Measurements from ENCODE around the gene C20orf173.

C20orf173 gene, protein sequence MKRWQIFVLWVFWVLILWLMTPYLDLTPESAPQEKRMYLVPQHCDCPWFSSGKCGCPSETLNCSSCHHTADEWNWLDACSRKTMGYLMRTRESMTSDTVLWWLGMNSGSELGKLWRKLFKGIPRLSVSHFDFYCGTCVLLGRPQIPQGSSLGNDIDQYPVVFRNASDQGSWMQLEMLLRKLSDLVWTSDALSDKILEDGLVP

GRCh38 chr20:35529552-35529951 is at the start of gene C20orf173:
C20orf173 (minus strand) TSS chr20:35529652; CDS start chr20:35529373, 279 bp downstream.
- H3K27ac ChIP-seq (ENCODE audit: low read depth, low read length) = no peak within 1 kb of the TSS
- H3K27me3 ChIP-seq (ENCODE audit: control insufficient read depth in 1 of 2, insufficient read depth in 2 of 2, low read length in 2 of 2) = no peaks in the 10 kb centered on the region
- no peak within 1 kb of the TSS for H3K9ac ChIP-seq (ENCODE audit: low read depth in 1 of 2, low read length in 2 of 2)
- H3K9me3 ChIP-seq (ENCODE audit: control insufficient read depth in 1 of 2, low read length in 2 of 2) = no peaks in the 10 kb centered on the region
- no peak within 1 kb of the TSS for H3K4me3 ChIP-seq (ENCODE audit: low read depth in 1 of 2, low read length in 2 of 2)
- no peaks in the 10 kb centered on the region for H3K36me3 ChIP-seq (ENCODE audit: control insufficient read depth in 1 of 2, insufficient read depth in 2 of 2, low read length in 2 of 2)
- H3K4me1 ChIP-seq (ENCODE audit: control insufficient read depth in 1 of 2, insufficient read depth in 2 of 2, low read length in 2 of 2) = no peaks in the 10 kb centered on the region

DNA sequence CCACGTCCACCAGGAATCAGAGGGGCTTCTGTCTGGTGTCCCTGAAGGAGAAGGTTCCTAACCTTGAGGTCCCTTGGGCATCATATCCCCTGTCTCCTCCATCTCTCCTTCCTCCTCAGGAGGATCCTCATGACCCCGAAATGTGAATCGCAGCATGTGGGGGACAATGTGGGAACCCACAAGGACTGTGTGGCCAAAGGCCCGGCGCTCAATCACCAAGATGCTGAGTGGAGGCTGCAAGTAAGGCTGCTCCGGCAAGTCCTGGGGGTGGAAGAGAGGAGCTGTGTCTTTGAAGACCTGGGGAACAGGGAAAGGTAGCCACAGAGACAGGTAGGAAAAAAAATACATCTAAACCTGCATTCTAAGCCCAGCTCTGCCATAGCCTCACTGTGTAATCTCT is 49.7 kb upstream of the C20orf173 start:
- H3K27ac ChIP-seq (ENCODE audit: low read depth, low read length) = no peak overlapping the region

GRCh38 chr20:35578469-35578868 is 49.0 kb upstream of the C20orf173 start:
- Histone ChIP-seq H3K27ac (ENCODE audit: low read depth, low read length) (no peak overlapping the region), H3K4me1 (ENCODE audit: control insufficient read depth in 1 of 2, insufficient read depth in 2 of 2, low read length in 2 of 2) (peaks cover 0 to 9% of the 10 kb centered on the region in 2 donors), H3K27me3 (ENCODE audit: control insufficient read depth in 1 of 2, insufficient read depth in 2 of 2, low read length in 2 of 2) (no peaks in the 10 kb centered on the region), H3K9me3 (ENCODE audit: control insufficient read depth in 1 of 2, low read length in 2 of 2) (no peaks in the 10 kb centered on the region), H3K9ac (ENCODE audit: low read depth in 1 of 2, low read length in 2 of 2) (no peak overlapping the region), H3K4me3 (ENCODE audit: low read depth in 1 of 2, low read length in 2 of 2) (no peak overlapping the region), H3K36me3 (ENCODE audit: control insufficient read depth in 1 of 2, insufficient read depth in 2 of 2, low read length in 2 of 2) (no peaks in the 10 kb centered on the region)

More for the DNA sequence above, 49.7 kb upstream of the C20orf173 start:
- no peaks in the 10 kb centered on the region for H3K9me3 ChIP-seq (ENCODE audit: control insufficient read depth in 1 of 2, low read length in 2 of 2)
- H3K27me3 ChIP-seq (ENCODE audit: control insufficient read depth in 1 of 2, insufficient read depth in 2 of 2, low read length in 2 of 2) = no peaks in the 10 kb centered on the region
- no peak overlapping the region for H3K9ac ChIP-seq (ENCODE audit: low read depth in 1 of 2, low read length in 2 of 2)
- no peak overlapping the region for H3K4me3 ChIP-seq (ENCODE audit: low read depth in 1 of 2, low read length in 2 of 2)
- H3K36me3 ChIP-seq (ENCODE audit: control insufficient read depth in 1 of 2, insufficient read depth in 2 of 2, low read length in 2 of 2) = no peaks in the 10 kb centered on the region
- peaks cover 0 to 9% of the 10 kb centered on the region in 2 donors for H3K4me1 ChIP-seq (ENCODE audit: control insufficient read depth in 1 of 2, insufficient read depth in 2 of 2, low read length in 2 of 2)

- Histone ChIP-seq H3K4me1 (ENCODE audit: control insufficient read depth in 1 of 2, insufficient read depth in 2 of 2, low read length in 2 of 2) (peaks cover 0 to 9% of the 10 kb centered on the region in 2 donors), H3K9me3 (ENCODE audit: control insufficient read depth in 1 of 2, low read length in 2 of 2) (peaks cover 5% of the 10 kb centered on the region in 2 donors), H3K36me3 (ENCODE audit: control insufficient read depth in 1 of 2, insufficient read depth in 2 of 2, low read length in 2 of 2) (no peaks in the 10 kb centered on the region), H3K4me3 (ENCODE audit: low read depth in 1 of 2, low read length in 2 of 2) (no peak overlapping the region), H3K27ac (ENCODE audit: low read depth, low read length) (no peak overlapping the region), H3K27me3 (ENCODE audit: control insufficient read depth in 1 of 2, insufficient read depth in 2 of 2, low read length in 2 of 2) (no peaks in the 10 kb centered on the region), H3K9ac (ENCODE audit: low read depth in 1 of 2, low read length in 2 of 2) (no peak overlapping the region)
Observed at GRCh38 chr20:35576816-35577215, 47.4 kb upstream of the C20orf173 start.

GRCh38 chr20:35575958-35576357 is 46.5 kb upstream of the C20orf173 start:
- Histone ChIP-seq H3K36me3 (ENCODE audit: control insufficient read depth in 1 of 2, insufficient read depth in 2 of 2, low read length in 2 of 2) (no peaks in the 10 kb centered on the region), H3K9me3 (ENCODE audit: control insufficient read depth in 1 of 2, low read length in 2 of 2) (peaks cover 5% of the 10 kb centered on the region in 2 donors), H3K27me3 (ENCODE audit: control insufficient read depth in 1 of 2, insufficient read depth in 2 of 2, low read length in 2 of 2) (no peaks in the 10 kb centered on the region), H3K4me1 (ENCODE audit: control insufficient read depth in 1 of 2, insufficient read depth in 2 of 2, low read length in 2 of 2) (peaks cover 0 to 9% of the 10 kb centered on the region in 2 donors), H3K9ac (ENCODE audit: low read depth in 1 of 2, low read length in 2 of 2) (no peak overlapping the region), H3K4me3 (ENCODE audit: low read depth in 1 of 2, low read length in 2 of 2) (no peak overlapping the region), H3K27ac (ENCODE audit: low read depth, low read length) (no peak overlapping the region)

- Histone ChIP-seq H3K9me3 (ENCODE audit: control insufficient read depth in 1 of 2, low read length in 2 of 2) (peaks cover 5% of the 10 kb centered on the region in 2 donors), H3K27ac (ENCODE audit: low read depth, low read length) (no peak overlapping the region), H3K4me3 (ENCODE audit: low read depth in 1 of 2, low read length in 2 of 2) (no peak overlapping the region), H3K4me1 (ENCODE audit: control insufficient read depth in 1 of 2, insufficient read depth in 2 of 2, low read length in 2 of 2) (peaks cover 0 to 9% of the 10 kb centered on the region in 2 donors), H3K27me3 (ENCODE audit: control insufficient read depth in 1 of 2, insufficient read depth in 2 of 2, low read length in 2 of 2) (no peaks in the 10 kb centered on the region), H3K9ac (ENCODE audit: low read depth in 1 of 2, low read length in 2 of 2) (no peak overlapping the region), H3K36me3 (ENCODE audit: control insufficient read depth in 1 of 2, insufficient read depth in 2 of 2, low read length in 2 of 2) (no peaks in the 10 kb centered on the region)
Observed at GRCh38 chr20:35572838-35573237, 43.4 kb upstream of the C20orf173 start.

- H3K4me1 ChIP-seq (ENCODE audit: control insufficient read depth in 1 of 2, insufficient read depth in 2 of 2, low read length in 2 of 2) = peaks cover 0 to 9% of the 10 kb centered on the region in 2 donors
Observed at GRCh38 chr20:35571555-35571954, 42.1 kb upstream of the C20orf173 start.

GRCh38 chr20:35568645-35569044 is 39.2 kb upstream of the C20orf173 start:
- peaks cover 5% of the 10 kb centered on the region in 2 donors for H3K9me3 ChIP-seq (ENCODE audit: control insufficient read depth in 1 of 2, low read length in 2 of 2)
- no peak overlapping the region for H3K4me3 ChIP-seq (ENCODE audit: low read depth in 1 of 2, low read length in 2 of 2)
- no peaks in the 10 kb centered on the region for H3K36me3 ChIP-seq (ENCODE audit: control insufficient read depth in 1 of 2, insufficient read depth in 2 of 2, low read length in 2 of 2)
- H3K9ac ChIP-seq (ENCODE audit: low read depth in 1 of 2, low read length in 2 of 2) = no peak overlapping the region
- no peak overlapping the region for H3K27ac ChIP-seq (ENCODE audit: low read depth, low read length)
- H3K4me1 ChIP-seq (ENCODE audit: control insufficient read depth in 1 of 2, insufficient read depth in 2 of 2, low read length in 2 of 2) = no peaks in the 10 kb centered on the region
- H3K27me3 ChIP-seq (ENCODE audit: control insufficient read depth in 1 of 2, insufficient read depth in 2 of 2, low read length in 2 of 2) = no peaks in the 10 kb centered on the region

More at GRCh38 chr20:35571555-35571954, 42.1 kb upstream of the C20orf173 start:
- Histone ChIP-seq H3K27me3 (ENCODE audit: control insufficient read depth in 1 of 2, insufficient read depth in 2 of 2, low read length in 2 of 2) (no peaks in the 10 kb centered on the region), H3K36me3 (ENCODE audit: control insufficient read depth in 1 of 2, insufficient read depth in 2 of 2, low read length in 2 of 2) (no peaks in the 10 kb centered on the region), H3K9ac (ENCODE audit: low read depth in 1 of 2, low read length in 2 of 2) (no peak overlapping the region), H3K27ac (ENCODE audit: low read depth, low read length) (no peak overlapping the region), H3K4me3 (ENCODE audit: low read depth in 1 of 2, low read length in 2 of 2) (no peak overlapping the region), H3K9me3 (ENCODE audit: control insufficient read depth in 1 of 2, low read length in 2 of 2) (peaks cover 5% of the 10 kb centered on the region in 2 donors)

DNA sequence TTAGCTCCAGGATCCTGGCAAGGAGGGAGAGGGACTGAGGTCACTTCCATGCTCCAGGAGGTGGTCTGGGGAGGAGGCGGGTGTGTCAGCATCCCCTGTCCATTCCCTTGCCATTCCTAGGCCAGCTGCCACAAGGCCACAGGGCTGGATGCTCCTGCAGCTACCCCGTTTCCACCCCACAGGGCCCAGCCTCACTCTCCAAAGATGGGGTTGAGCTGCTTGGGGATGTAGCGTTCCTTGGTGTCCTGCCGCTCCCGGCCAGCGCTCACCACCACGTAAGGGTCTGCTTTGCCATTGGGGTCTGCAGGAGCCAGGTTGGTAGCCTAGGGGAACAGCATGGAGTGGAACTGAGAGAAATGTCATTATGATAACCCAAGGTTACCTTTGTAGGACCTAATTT is 35.5 kb upstream of the C20orf173 start:
- H3K36me3 ChIP-seq (ENCODE audit: control insufficient read depth in 1 of 2, insufficient read depth in 2 of 2, low read length in 2 of 2) = no peaks in the 10 kb centered on the region
- no peaks in the 10 kb centered on the region for H3K9me3 ChIP-seq (ENCODE audit: control insufficient read depth in 1 of 2, low read length in 2 of 2)
- H3K27me3 ChIP-seq (ENCODE audit: control insufficient read depth in 1 of 2, insufficient read depth in 2 of 2, low read length in 2 of 2) = no peaks in the 10 kb centered on the region
- no peak overlapping the region for H3K4me3 ChIP-seq (ENCODE audit: low read depth in 1 of 2, low read length in 2 of 2)
- H3K27ac ChIP-seq (ENCODE audit: low read depth, low read length) = no peak overlapping the region
- H3K4me1 ChIP-seq (ENCODE audit: control insufficient read depth in 1 of 2, insufficient read depth in 2 of 2, low read length in 2 of 2) = peaks cover 0 to 8% of the 10 kb centered on the region in 2 donors
- no peak overlapping the region for H3K9ac ChIP-seq (ENCODE audit: low read depth in 1 of 2, low read length in 2 of 2)

DNA sequence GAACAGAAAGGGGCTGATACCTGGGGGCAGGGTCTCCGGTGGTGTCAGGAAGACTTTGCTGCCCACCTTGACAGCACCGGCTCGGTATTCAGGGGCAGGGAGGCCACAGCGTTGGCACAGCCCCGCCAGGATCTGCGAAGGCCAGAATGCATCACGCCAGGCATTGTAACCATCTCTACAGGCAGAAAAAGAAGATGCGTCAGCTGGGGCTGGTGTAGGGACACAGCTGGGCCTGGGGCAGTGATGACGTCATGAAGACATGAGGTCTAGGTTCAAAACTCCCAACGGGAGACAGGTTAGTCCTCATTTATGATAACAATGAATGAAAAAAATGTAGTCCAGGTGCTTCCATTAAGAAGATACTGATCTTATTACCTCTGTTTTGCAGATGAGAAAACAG is 34.4 kb upstream of the C20orf173 start:
- no peaks in the 10 kb centered on the region for H3K9me3 ChIP-seq (ENCODE audit: control insufficient read depth in 1 of 2, low read length in 2 of 2)
- H3K4me3 ChIP-seq (ENCODE audit: low read depth in 1 of 2, low read length in 2 of 2) = no peak overlapping the region
- no peaks in the 10 kb centered on the region for H3K27me3 ChIP-seq (ENCODE audit: control insufficient read depth in 1 of 2, insufficient read depth in 2 of 2, low read length in 2 of 2)
- no peaks in the 10 kb centered on the region for H3K36me3 ChIP-seq (ENCODE audit: control insufficient read depth in 1 of 2, insufficient read depth in 2 of 2, low read length in 2 of 2)
- no peak overlapping the region for H3K27ac ChIP-seq (ENCODE audit: low read depth, low read length)
- H3K9ac ChIP-seq (ENCODE audit: low read depth in 1 of 2, low read length in 2 of 2) = no peak overlapping the region
- H3K4me1 ChIP-seq (ENCODE audit: control insufficient read depth in 1 of 2, insufficient read depth in 2 of 2, low read length in 2 of 2) = peaks cover 8 to 19% of the 10 kb centered on the region in 2 donors
